ENCODE results near the gene TNNI3. TPM values are rescaled to one million over a fixed set of nuclear protein-coding genes. Genes with fewer than 3 reads are reported as not detected.
A peak's percentile ranks its signal among the peaks of the same experiment; 100 is the strongest.

The TNNI3 gene
- total and polyA plus RNA-seq, 10 of the 15 experiments (the other 5 are each of a cell fraction or from before 2014, with no cell fraction given): not detected

GRCh38 chr19:55178781-55179599 is 21.5 kb upstream of the TNNI3 start:
- H4K20me1 ChIP-seq (ENCODE audit: control insufficient read depth, insufficient read depth): no peaks in the 10 kb centered on the region
- H3K79me2 ChIP-seq (ENCODE audit: control insufficient read depth, insufficient read depth, low read length): no peaks in the 10 kb centered on the region
- H2AFZ ChIP-seq (ENCODE audit: control insufficient read depth, low read depth, low read length): peak overlapping the region; percentile 61
- ATAC-seq (peak; percentile 93), DNase-seq (ENCODE audit: low read depth, low spot score) (peak; percentile 40), FAIRE-seq (peak; percentile 90)
- ChIA-PET RAD21 (ENCODE audit: unreplicated experiment) (no interaction called here), CTCF (interaction anchor here (2.0 kb wide), 1 partner anchor 160 kb away, joined by 4 read pairs; the partner anchor contains the start of gene KMT5C), POLR2A (interaction anchor here (0.7 kb wide), 1 partner anchor 501 kb away, joined by 3 read pairs; no protein-coding TSS in a partner anchor), SMC1A (ENCODE audit: uncharacterized antibody, unreplicated experiment) (interaction anchor here (1.3 kb wide), 1 partner anchor 76 kb away, joined by 3 read pairs; no protein-coding TSS in a partner anchor)
- BruUV-seq (replicated peaks): no TSS peak
- no peak overlapping the region for H3K27ac ChIP-seq (ENCODE audit: control insufficient read depth, insufficient read depth)
- H3K4me2 ChIP-seq (ENCODE audit: control insufficient read depth, insufficient read depth): peak overlapping the region; percentile 77
- H3K9ac ChIP-seq (ENCODE audit: control insufficient read depth, insufficient read depth, low read length): no peak overlapping the region
- peak overlapping the region; percentile 35; the same call in 1 of the 2 replicates for H3K4me3 ChIP-seq
- H3K27me3 ChIP-seq (replicated peaks in 1 of 2; ENCODE audit: control insufficient read depth in 2 of 2, insufficient read depth in 2 of 2, low read length in 1 of 2): no peaks in the 10 kb centered on the region; a peak in 2 of 4 replicates
- H3K9me3 ChIP-seq (replicated peaks; ENCODE audit: control insufficient read depth, insufficient read depth, low read length): peaks cover 1% of the 10 kb centered on the region; the same call in 1 of the 3 replicates
- 9% methylated on average over 53 of the region's 61 CpGs for WGBS (ENCODE audit: insufficient coverage, insufficient replicate concordance, low lambda C conversion rate, missing lambda C conversion rate)
- H3K36me3 ChIP-seq (ENCODE audit: control insufficient read depth in 2 of 2, insufficient read depth in 2 of 2, low read length in 1 of 2): no peaks in the 10 kb centered on the region
- peaks cover 12% of the 10 kb centered on the region for H3K4me1 ChIP-seq (ENCODE audit: control insufficient read depth, insufficient read depth, low read length)
- in situ Hi-C loops (cut with MboI): no loop called here
- intact Hi-C loops (cut with micrococcal nuclease; ENCODE audit: unreplicated experiment): no loop called here
- no peak for TF ChIP-seq CBFB (IDR thresholded peaks at IDR 0.05; ENCODE audit: low read depth)
- 0 out of 2 replicates have a peak, but pooled peaks have one; percentile 17 for TF ChIP-seq PKNOX1 (IDR thresholded peaks at IDR 0.05)
- TF ChIP-seq SUZ12 (IDR thresholded peaks at IDR 0.05; ENCODE audit: unreplicated experiment): no peak
- TF ChIP-seq BCL11A (IDR thresholded peaks at IDR 0.05; ENCODE audit: low read depth, low read length): no peak
- TF ChIP-seq, protein P1, sequence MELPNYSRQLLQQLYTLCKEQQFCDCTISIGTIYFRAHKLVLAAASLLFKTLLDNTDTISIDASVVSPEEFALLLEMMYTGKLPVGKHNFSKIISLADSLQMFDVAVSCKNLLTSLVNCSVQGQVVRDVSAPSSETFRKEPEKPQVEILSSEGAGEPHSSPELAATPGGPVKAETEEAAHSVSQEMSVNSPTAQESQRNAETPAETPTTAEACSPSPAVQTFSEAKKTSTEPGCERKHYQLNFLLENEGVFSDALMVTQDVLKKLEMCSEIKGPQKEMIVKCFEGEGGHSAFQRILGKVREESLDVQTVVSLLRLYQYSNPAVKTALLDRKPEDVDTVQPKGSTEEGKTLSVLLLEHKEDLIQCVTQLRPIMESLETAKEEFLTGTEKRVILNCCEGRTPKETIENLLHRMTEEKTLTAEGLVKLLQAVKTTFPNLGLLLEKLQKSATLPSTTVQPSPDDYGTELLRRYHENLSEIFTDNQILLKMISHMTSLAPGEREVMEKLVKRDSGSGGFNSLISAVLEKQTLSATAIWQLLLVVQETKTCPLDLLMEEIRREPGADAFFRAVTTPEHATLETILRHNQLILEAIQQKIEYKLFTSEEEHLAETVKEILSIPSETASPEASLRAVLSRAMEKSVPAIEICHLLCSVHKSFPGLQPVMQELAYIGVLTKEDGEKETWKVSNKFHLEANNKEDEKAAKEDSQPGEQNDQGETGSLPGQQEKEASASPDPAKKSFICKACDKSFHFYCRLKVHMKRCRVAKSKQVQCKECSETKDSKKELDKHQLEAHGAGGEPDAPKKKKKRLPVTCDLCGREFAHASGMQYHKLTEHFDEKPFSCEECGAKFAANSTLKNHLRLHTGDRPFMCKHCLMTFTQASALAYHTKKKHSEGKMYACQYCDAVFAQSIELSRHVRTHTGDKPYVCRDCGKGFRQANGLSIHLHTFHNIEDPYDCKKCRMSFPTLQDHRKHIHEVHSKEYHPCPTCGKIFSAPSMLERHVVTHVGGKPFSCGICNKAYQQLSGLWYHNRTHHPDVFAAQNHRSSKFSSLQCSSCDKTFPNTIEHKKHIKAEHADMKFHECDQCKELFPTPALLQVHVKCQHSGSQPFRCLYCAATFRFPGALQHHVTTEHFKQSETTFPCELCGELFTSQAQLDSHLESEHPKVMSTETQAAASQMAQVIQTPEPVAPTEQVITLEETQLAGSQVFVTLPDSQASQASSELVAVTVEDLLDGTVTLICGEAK (IDR thresholded peaks at IDR 0.05; ENCODE audit: borderline replicate concordance): peak; percentile 87
- TF ChIP-seq, protein P2, sequence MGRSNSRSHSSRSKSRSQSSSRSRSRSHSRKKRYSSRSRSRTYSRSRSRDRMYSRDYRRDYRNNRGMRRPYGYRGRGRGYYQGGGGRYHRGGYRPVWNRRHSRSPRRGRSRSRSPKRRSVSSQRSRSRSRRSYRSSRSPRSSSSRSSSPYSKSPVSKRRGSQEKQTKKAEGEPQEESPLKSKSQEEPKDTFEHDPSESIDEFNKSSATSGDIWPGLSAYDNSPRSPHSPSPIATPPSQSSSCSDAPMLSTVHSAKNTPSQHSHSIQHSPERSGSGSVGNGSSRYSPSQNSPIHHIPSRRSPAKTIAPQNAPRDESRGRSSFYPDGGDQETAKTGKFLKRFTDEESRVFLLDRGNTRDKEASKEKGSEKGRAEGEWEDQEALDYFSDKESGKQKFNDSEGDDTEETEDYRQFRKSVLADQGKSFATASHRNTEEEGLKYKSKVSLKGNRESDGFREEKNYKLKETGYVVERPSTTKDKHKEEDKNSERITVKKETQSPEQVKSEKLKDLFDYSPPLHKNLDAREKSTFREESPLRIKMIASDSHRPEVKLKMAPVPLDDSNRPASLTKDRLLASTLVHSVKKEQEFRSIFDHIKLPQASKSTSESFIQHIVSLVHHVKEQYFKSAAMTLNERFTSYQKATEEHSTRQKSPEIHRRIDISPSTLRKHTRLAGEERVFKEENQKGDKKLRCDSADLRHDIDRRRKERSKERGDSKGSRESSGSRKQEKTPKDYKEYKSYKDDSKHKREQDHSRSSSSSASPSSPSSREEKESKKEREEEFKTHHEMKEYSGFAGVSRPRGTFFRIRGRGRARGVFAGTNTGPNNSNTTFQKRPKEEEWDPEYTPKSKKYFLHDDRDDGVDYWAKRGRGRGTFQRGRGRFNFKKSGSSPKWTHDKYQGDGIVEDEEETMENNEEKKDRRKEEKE (IDR thresholded peaks at IDR 0.05): no peak
- no peak for TF ChIP-seq IRF4 (IDR thresholded peaks at IDR 0.05; ENCODE audit: low read depth, low read length)
- TF ChIP-seq ZNF384 (IDR thresholded peaks at IDR 0.05; ENCODE audit: borderline replicate concordance, low read depth, low read length): peak; percentile 23; the same call in 1 of the 2 replicates
- TF ChIP-seq FOXM1 (IDR thresholded peaks at IDR 0.05; ENCODE audit: low read depth, low read length): 0 out of 2 replicates have a peak, but pooled peaks have one; percentile 16
- TF ChIP-seq FOXK2 (IDR thresholded peaks at IDR 0.05): no peak
- TF ChIP-seq NKRF (conservative IDR thresholded peaks at IDR 0.05): no peak
- no peak for TF ChIP-seq NR2F1 (conservative IDR thresholded peaks at IDR 0.05)

All from GM12878 (cell line).